ENCODE data around the gene FARP2. TPM values are rescaled to one million over a fixed set of nuclear protein-coding genes. Genes with fewer than 3 reads are reported as not detected.

Gene FARP2
- total RNA-seq, 1 experiment from 2014 or later, result 49.3 TPM

DNA sequence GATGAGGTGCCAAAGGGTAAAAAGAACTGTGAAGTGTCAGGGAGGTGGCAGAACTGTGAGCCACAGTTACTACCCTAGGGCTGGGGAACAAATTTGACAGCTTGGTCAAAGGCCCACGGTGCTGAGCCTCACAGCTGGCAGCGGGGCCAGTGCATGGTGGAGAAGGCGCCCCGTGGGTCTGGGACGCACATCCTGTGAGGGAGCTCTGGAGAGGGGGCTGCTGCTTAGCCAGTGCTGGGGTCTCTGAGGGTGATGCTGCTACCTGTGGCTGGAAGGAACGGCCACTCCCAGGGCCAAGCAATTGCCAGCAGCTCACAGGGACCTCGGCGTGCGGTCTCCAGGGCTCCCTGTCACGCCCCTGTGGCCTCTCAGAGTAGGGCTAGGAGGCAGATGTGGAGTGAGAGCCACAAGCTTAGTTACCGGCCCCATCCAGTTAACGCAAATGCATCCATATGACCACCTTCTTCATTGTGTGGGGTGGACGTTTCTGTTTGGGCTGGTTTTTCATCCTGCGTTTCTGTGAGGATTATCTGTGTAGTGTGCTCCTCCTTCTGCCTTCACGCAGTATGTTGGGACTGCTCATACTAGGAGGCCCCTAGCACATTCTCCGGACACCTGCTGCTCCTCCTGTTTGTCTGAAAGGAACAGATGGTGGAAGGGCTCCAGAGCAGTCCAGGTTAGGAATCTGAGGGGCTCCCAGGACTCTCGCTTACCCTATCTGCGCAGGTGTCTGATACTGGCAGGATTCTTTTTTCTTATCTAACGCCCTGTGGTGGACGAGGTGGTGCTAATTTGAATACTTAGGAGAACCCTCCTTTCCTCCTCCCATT lies 126.3 kb downstream of the FARP2 start:
- no peaks in the 10 kb centered on the region for H3K9me2 ChIP-seq (ENCODE audit: insufficient read depth)
- ATAC-seq, result no peak
- H3K4me3 ChIP-seq (replicated peaks in 1 of 2; ENCODE audit: low read depth in 1 of 2, low read length in 2 of 2), result no peak overlapping the region
- DNase-seq (ENCODE audit: low read depth, low spot score), result no peak
- H3K36me3 ChIP-seq (ENCODE audit: control insufficient read depth in 1 of 2, insufficient read depth in 2 of 2, low read length in 2 of 2), result no peaks in the 10 kb centered on the region
- H3K79me2 ChIP-seq (ENCODE audit: insufficient read depth, low read length), result no peaks in the 10 kb centered on the region
- intact Hi-C loops (cut with micrococcal nuclease), result no loop called here
- TF ChIP-seq ELF1 (IDR thresholded peaks at IDR 0.05; ENCODE audit: borderline replicate concordance, low read depth), result no peak
- TF ChIP-seq RAD21 (IDR thresholded peaks at IDR 0.05; ENCODE audit: low read depth), result no peak
- TF ChIP-seq POLR2A (IDR thresholded peaks at IDR 0.05; ENCODE audit: borderline replicate concordance, extremely low read depth, insufficient read depth, insufficient read length), result no peak
- TF ChIP-seq SP1 (IDR thresholded peaks at IDR 0.05; ENCODE audit: low read depth), result no peak
- TF ChIP-seq, protein P1, sequence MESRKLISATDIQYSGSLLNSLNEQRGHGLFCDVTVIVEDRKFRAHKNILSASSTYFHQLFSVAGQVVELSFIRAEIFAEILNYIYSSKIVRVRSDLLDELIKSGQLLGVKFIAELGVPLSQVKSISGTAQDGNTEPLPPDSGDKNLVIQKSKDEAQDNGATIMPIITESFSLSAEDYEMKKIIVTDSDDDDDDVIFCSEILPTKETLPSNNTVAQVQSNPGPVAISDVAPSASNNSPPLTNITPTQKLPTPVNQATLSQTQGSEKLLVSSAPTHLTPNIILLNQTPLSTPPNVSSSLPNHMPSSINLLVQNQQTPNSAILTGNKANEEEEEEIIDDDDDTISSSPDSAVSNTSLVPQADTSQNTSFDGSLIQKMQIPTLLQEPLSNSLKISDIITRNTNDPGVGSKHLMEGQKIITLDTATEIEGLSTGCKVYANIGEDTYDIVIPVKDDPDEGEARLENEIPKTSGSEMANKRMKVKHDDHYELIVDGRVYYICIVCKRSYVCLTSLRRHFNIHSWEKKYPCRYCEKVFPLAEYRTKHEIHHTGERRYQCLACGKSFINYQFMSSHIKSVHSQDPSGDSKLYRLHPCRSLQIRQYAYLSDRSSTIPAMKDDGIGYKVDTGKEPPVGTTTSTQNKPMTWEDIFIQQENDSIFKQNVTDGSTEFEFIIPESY (IDR thresholded peaks at IDR 0.05; ENCODE audit: extremely low read depth, insufficient replicate concordance, low read length), result no peak
- no peak for TF ChIP-seq ZFX (IDR thresholded peaks at IDR 0.05)
- no peak for TF ChIP-seq SRF (IDR thresholded peaks at IDR 0.05; ENCODE audit: low read depth)
- TF ChIP-seq, protein P2, sequence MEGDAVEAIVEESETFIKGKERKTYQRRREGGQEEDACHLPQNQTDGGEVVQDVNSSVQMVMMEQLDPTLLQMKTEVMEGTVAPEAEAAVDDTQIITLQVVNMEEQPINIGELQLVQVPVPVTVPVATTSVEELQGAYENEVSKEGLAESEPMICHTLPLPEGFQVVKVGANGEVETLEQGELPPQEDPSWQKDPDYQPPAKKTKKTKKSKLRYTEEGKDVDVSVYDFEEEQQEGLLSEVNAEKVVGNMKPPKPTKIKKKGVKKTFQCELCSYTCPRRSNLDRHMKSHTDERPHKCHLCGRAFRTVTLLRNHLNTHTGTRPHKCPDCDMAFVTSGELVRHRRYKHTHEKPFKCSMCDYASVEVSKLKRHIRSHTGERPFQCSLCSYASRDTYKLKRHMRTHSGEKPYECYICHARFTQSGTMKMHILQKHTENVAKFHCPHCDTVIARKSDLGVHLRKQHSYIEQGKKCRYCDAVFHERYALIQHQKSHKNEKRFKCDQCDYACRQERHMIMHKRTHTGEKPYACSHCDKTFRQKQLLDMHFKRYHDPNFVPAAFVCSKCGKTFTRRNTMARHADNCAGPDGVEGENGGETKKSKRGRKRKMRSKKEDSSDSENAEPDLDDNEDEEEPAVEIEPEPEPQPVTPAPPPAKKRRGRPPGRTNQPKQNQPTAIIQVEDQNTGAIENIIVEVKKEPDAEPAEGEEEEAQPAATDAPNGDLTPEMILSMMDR (IDR thresholded peaks at IDR 0.05 in 2 of 3, conservative IDR thresholded peaks at IDR 0.05 in 1 of 3; ENCODE audit: borderline replicate concordance in 1 of 3, insufficient read depth in 1 of 3, low read depth in 2 of 3, low read length in 2 of 3), result no peak
- no peak for TF ChIP-seq FOSL1 (IDR thresholded peaks at IDR 0.05; ENCODE audit: low read depth)
- TF ChIP-seq CEBPB (IDR thresholded peaks at IDR 0.05; ENCODE audit: low read depth), result no peak
- BruUV-seq (replicated peaks), result no TSS peak
- H3K9me3 ChIP-seq (ENCODE audit: control insufficient read depth in 1 of 2, insufficient read depth in 1 of 2, low read depth in 1 of 2, low read length in 2 of 2), result no peaks in the 10 kb centered on the region
- no peak overlapping the region for H3K4me2 ChIP-seq (ENCODE audit: low read length)
- ChIA-PET POLR2A (no interaction called here), CTCF (no interaction called here), RAD21 (ENCODE audit: low non-redundant PET in 1 of 2, low total read pairs in 2 of 2, uncharacterized antibody in 2 of 2, unreplicated experiment in 2 of 2) (no interaction called here)
- no peak overlapping the region for H3K27ac ChIP-seq (ENCODE audit: low read depth, low read length)
- H3K27me3 ChIP-seq (ENCODE audit: insufficient read depth, low read length), result no peaks in the 10 kb centered on the region
- no peak overlapping the region for H3K9ac ChIP-seq (ENCODE audit: low read length)
- no peaks in the 10 kb centered on the region for H4K20me1 ChIP-seq (ENCODE audit: insufficient read depth)
- no peaks in the 10 kb centered on the region for H3K4me1 ChIP-seq (ENCODE audit: control insufficient read depth in 1 of 2, insufficient read depth in 2 of 2, low read length in 2 of 2)
- no peak overlapping the region for H2AFZ ChIP-seq (ENCODE audit: low read depth, low read length, poor library complexity, severe bottlenecking)

Data from HCT116 (cell line).